ENCODE results near the gene SAMD15.

- TF ChIP-seq ZNF148 (tag by site-specific recombination; IDR thresholded peaks at IDR 0.05; ENCODE audit: borderline replicate concordance) (no peak), ZBTB26 (tag by site-specific recombination; optimal IDR thresholded peaks at IDR 0.05) (no peak), ZNF138 (tag by site-specific recombination; IDR thresholded peaks at IDR 0.05; ENCODE audit: borderline replicate concordance) (no peak), YY1 (tag by site-specific recombination; IDR thresholded peaks at IDR 0.05) (no peak)
Observed at GRCh38 chr14:77406718-77407117, 29.5 kb downstream of the SAMD15 start.

Measured in HEK293 (cell line).